TTC549 (cell line): ENCODE data around the gene CACNA1H.
"Not testable (repeated sequence)": the region's sequence is repeated elsewhere in the genome, so short reads cannot be mapped to it uniquely, and the experiment has no call there.

ENCODE experiments used
- FAIRE-seq: peaks from 2 replicates; lab custom pipeline; 2012; peaks lifted over from hg19 to GRCh38; lab: Jason Lieb, UNC

Gene CACNA1H

DNA sequence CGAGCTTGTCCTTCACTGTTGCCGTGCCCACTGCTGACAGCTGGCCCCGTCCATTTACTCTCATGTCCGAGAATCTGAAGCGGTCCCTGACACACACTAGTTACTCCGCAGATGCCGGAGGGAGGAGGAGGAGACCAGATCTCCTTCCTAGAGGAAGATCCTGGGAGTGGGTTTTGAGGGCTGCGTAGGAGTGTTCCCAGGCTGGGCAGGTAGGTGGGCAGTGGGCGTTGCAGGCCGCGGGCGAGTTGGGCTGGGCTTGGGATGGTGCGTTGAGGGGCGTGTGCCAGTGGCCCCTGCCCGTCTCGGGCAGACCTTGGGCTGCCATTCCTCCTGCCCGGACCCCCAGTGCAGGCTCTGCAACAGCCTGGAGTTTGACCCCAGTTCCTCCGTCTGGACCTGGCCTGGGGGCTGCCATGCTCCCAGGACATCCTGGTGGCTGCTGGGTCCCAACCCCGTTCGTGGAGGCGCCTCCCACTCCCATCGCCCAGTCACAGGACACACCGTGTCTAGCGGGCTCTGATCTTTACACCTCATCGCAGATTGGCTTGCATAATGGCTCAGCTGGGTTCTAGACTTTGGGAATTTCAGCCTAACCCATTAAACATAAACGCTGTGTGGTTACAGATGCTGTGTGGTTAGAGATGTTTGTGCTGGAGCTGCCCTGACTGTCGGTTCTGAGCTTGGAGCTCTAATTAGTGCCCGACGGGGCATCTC, 22.8 kb downstream of the CACNA1H start:
- no peak for FAIRE-seq

DNA sequence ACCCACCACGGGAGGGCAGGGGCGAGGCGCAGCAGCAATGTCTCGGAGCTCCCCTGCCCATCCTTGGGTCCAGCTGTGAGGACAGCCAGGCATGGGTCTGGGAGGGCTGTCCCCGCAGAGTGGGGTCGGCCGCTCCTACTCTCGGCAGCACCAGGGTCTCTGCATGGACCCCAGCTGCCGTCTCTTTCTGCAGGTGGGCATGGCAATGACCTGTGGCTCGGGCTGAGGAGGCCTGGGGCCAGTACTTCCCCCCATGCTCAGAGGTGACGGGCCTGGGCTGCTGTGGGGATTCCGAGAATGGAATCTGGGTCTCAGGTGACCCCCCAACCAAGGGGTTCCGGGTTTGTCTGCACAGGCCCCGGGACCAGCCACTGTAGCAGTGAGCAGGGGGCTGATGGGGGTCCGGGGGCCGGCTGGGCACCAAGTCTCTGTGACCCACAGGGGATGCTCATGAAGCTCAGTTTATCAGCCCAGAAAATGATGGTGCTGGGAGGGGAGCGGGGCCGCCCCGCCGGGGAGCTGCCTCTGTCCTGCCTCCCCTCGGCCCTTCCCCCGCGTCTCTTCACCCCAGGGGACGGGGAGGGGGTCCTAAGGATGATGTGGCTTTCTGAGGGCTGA, 23.5 kb downstream of the CACNA1H start:
- no peak for FAIRE-seq

DNA sequence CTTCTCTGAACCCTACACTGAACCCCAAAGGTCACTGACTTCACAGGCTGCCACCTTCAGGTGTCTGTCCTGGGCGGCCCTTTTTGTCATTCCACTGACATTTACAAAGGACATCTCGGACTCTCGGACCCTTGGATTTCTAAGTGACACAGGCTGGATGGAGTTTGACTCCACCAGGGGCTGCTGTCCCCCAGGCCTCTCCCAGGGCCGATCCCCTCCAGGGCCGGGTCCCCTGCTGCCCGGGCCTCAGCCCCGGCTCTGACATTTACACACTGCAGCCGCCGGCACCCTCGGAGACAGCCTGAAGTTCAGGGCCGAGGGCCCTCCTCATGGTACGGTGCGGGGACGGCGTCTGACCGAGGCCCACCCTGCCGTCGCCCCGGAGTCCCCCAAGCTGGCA, 24.1 kb downstream of the CACNA1H start:
- FAIRE-seq, result no peak

DNA sequence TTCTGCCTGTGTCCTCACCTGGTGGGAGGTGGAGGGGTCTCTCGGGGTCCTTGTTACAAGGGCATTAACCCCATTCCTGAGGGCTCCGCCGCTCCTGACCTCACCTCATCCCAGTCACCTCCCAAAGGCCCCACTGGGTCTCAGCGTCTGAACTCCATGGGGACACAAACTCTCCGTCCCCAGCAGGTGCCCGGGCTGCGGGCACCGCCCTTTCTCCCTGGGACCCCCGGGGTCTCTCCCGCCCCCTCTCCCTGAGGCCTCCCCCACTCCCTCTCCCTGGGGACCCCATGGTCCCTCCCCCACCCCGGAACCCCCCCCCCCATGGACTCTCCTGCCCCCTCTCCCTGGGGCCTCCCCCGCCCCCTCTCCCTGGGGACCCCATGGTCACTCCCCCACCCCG, 24.8 kb downstream of the CACNA1H start:
- FAIRE-seq, result no peak

DNA sequence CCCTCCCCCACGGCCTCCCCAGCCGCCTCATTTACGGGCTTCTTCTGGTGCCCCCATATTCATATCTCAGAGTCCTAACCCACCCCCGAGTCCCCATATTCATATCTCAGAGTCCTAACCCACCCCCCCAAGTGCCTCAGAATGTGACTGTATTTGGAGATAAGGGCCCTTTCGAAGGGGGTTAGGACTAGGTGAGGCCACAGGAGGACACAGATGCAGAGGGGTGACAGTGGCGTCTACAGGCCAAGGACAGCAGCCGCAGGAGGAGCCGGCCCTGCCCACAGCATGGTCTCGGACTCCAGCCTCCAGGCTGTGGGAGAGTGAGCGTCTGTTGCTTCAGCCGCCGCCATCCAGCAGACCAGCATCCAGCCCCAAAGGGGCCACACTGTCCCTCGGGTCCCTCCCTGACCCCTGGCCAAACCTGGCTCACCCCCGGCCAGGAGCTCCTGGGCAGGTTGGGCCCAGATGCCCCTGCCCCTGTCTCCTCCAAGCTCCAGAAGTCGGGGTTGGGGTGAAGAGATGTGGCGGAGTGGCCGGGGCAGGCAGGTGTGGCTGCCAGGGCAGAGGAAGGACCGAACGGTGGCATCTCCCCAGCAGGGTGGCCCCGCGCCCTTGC, 25.5 kb downstream of the CACNA1H start:
- FAIRE-seq, result no peak

DNA sequence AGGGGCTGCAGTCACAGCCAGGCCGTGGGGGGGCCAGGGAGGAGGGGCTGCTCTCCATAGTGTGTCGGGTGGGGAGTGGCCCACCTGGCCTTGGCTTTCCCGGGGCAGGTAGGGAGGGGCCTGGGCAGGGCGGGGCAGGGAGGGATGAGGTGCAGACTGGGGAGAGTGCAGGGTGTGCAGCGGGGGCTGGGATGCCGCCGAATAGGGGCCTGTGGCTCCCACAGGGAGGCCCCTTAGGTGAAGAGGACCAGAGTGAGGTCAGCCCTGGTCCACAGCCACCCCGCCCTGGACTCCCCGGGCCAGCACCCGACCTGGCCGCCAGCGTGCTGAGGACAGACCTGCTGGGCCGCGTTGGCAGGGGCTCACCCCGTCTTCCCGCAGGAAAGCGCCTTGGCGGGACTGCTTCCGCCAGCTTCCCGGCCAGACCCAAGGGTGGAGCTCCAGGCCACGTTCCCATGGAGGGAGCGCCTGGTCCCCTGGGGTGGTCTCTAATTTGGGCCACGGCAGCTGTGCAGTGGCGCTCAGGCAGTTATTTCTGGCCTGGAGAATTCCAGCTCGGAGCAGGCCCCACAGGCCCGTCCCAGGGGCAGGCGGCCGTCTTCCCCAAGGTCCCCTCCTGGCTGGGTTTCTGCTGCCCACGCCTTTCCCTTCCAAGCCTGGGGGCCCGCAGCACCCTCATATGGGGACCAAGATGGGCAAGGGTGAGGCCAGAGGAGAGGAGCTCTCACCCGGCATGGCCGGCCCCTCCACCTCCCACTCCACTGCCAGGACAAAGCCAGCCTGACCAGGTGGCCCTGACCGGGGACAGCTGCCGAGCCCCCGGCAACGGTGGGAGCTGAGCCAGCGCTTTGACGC, 27.9 kb downstream of the CACNA1H start:
- no peak for FAIRE-seq

DNA sequence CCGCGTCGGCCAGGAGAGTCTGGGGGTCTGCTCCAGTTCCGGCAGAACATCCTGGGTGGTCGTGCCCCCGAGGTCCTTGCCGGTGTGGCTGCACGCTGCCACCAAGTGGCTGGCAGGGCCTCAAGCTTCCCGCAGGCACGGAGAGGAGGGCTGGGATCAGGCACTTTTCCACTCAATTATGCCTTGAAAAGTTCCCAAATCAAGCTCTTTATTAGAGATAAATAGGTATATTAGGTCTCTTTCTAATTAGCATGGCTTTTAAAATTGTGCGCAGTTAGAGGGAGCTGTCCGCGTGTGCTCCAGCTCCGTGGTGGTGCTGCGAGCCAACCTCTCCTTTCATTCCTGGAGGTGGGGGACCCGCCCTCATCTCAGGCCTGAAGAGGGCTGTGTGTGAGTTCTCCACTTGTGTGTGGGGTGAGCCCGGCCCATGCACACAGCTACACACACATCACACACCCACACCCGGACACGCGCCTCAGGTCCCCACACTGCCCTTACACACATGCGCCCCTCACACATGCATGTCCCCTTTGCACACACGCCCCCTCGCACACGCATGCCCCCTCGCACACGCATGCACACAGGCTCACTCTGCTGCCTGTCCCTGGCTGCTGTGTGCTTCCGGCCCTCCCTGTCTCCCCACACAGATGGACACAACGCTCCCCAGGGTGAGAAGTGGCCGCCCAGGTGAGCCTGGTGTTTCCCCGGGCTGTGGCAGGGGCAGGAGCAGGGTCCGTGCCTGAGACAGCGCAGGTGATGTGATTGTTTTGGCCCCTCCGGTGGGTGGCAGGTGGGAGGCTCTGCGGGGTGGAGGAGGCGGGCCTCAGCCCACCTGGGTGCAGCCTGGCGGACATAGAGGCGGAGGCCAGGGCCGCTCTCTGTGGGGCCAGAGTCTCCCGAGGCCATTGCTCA, 28.8 kb downstream of the CACNA1H start:
- no peak for FAIRE-seq

DNA sequence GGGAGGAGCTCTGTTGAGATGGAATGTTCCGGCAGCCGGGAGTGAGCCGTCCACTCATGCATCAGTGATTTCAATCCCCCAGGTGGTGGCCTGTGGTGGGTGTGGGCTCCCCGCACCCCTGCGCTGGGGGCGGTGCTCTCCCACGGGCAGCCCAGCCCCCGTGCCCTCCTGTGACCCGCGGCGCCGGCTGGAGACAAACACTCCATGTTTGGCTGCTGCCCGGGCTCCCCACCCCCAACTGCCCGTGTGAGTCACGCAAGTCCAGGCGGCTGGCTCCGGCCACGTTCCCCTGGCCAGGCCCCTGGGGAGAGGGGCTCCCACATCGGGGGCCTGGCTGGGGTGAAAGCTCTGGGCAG, 29.4 kb downstream of the CACNA1H start:
- FAIRE-seq, result no peak

DNA sequence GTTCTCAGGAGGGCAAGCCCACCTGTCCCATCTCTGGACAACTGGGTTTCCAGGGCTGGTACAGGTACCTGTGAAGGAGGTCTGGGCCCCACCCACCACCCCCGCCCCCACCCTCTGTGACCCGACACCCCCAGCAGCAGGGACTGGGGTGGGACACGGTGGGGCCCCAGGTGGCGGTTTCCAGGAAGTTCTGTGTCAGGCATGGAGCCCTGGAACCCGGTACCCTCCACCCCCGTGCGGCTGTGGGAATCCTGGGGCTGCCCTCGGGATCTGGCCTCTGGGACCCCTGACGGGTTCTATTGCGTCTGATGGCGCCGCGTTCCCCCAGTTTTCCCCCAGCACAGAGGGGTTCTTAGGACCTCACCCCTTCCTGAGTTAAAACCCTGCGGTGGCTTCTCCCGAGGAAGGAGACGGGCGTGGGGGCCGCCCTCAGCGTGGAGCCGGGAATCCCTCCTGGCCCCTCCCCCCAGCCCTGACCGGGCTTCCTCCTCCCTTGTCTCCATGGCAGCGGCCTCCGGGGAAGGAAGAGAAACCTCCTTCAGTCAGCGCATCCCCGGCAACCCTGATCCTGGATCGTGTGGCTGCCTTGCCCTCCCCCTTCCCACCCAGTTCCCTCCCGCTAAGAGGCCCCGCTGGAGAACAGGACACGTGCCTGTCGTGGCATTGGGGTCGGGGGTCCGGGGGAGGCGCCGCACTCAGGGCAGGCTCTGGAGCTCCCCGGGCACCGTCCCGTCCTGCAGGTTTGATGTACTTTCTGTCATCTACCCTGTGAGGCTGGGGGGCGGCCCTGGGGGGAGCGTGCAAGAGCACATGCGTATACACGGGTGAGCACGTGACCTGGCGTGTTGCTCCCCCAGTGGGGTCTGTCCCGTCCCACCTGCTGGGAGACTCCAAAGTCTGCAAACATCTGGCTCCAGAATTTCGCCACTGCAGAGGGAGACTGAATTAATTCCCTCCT, 30.3 kb downstream of the CACNA1H start:
- no peak for FAIRE-seq

DNA sequence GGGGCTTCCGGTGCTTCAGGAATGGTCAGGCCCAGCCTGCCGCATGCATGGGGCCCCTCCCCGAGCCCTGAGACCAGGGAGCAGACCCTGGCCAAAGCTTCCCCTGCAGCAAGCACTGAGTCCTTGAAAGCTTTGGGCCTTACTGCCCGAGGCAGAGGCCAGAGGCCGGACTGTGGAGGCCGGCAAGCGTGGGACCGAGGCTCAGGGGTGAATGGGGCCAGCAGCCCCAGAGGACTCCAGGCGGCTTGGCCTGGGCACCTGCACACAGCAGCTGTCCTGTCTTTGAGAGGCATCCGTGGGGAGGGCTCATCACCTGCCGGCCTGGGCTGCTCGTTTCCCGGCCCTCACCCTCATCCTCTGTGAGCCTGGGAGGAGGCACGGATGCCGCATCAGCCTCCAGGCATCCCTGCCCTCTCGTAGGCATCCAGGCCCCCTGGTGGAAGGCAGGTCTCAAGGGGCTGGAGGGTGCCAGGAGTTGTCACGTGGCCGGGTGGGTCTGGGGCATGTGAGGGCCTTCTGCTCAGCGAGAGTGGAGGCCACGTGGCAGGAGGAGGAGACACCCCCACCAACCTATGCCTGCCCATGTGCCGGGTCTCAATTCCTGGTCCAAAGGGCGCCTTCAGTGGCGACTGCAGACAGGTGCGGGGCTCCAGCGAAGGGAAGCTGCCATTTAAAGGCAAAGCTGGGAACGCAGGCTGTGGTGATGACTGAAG, 31.4 kb downstream of the CACNA1H start:
- no peak for FAIRE-seq

DNA sequence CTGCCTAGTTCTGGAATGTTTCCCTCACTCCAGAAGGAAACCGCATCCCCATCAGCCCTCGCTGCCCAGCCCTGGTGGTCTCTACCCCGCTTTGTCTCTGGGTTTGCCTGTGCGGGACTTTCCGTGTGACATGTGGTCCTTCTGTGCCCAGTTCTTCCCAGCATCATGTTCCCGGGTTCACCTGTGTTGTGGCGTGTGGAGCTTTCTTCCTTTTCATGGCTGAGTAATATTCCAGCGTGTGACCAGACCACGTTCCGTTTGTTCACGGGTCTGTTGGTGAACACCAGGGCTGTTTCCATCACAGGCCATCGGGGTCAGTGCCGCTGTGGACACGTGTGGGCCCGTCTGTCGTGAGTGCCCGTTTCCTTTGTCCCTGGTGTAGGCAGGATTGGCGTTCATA, 32.1 kb downstream of the CACNA1H start:
- FAIRE-seq, result no peak

DNA sequence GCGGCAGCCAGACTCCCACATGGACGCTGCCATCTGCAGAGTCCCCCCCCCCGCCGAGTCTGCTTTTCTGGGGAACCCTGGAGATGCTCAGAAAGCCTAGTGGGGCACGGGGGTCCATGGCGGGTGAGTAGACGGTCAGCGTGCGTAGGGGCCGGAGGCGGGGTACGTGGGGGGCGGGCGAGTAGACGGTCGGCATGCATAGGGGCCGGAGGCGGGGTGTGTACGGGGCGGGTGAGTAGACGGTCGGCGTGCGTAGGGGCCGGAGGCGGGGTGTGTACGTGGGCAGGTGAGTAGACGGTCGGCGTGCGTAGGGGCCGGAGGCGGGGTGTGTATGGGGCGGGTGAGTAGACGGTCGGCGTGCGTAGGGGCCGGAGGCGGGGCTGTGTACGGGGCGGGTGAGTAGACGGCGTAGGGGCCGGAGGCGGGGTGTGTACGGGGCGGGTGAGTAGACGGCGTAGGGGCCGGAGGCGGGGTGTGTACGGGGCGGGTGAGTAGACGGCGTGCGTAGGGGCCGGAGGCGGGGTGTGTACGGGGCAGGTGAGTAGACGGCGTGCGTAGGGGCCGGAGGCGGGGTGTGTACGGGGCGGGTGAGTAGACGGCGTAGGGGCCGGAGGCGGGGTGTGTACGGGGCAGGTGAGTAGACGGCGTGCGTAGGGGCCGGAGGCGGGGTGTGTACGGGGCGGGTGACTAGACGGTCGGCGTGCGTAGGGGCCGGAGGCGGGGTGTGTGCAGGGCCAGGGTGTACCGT, 32.7 kb downstream of the CACNA1H start:
- not testable (repeated sequence) for FAIRE-seq

DNA sequence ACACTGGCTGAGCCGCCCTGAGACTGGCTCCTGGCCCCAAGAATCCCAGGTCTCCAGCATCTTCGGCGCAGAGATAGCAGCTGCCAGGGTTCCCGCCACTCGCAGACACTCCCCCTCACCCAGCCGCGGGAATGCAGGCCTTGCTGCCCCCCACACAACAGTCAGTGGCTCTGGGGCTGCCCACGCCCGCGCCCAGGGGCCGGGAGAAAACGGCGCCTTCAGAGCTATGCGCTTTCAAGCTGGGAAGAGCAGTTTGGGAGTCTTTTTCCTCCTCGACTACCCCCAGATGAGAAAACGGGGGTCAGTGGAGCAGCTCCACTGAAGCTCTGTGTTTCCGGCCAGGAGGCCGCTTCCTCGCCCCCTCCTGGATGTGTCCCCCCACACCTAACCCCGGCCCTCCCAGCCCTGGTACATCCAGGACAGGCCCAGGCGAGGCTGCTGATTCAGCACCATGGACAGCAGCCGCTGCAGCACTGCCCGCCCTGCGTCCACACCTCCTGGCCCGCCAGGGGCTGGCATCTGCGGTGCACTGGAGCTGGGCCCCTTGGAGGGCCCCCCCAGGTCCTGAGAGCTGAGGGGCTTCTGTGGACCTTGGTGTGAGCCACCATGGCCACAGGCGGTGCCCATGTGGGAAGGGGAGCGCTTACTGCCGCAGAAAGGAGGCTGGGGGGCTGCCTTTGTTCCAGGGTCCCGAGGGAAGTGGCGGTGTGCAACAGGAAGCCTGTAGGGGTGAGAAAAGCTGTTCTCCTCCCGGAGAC, 35.7 kb downstream of the CACNA1H start:
- FAIRE-seq, result no peak

DNA sequence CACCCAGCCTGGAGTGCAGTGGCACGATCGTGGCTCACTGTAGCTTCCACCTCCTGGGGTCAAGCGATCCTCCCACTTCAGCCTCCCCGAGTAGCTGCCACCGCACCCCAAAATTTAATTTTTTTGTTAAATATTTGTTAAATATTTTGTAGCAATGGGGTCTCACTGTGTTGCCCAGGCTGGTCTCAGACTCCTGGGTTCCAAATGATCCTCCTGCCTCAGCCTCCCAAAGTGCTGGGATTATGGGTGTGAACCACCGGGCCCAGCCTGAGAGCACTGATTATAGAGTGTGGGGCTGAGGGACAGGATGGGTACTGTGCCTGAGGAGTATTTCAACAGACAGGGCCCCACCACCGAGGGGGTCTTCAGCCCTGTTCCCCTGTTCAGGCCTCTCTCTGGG, 36.5 kb downstream of the CACNA1H start:
- no peak for FAIRE-seq

DNA sequence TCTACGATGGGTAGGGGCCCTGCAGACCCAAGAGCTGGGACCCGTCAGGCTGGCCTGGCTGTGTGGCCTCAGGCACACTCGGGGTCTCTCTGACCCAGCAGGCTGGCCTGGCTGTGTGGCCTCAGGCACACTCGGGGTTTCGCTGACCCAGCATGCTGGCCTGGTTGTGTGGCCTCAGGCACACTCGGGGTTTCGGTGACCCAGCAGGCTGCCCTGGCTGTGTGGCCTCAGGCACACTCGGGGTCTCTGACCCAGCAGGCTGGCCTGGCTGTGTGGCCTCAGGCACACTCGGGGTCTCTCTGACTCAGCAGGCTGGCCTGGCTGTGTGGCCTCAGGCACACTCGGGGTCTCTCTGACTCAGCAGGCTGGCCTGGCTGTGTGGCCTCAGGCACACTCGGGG, 37.9 kb downstream of the CACNA1H start:
- FAIRE-seq, result not testable (repeated sequence)

DNA sequence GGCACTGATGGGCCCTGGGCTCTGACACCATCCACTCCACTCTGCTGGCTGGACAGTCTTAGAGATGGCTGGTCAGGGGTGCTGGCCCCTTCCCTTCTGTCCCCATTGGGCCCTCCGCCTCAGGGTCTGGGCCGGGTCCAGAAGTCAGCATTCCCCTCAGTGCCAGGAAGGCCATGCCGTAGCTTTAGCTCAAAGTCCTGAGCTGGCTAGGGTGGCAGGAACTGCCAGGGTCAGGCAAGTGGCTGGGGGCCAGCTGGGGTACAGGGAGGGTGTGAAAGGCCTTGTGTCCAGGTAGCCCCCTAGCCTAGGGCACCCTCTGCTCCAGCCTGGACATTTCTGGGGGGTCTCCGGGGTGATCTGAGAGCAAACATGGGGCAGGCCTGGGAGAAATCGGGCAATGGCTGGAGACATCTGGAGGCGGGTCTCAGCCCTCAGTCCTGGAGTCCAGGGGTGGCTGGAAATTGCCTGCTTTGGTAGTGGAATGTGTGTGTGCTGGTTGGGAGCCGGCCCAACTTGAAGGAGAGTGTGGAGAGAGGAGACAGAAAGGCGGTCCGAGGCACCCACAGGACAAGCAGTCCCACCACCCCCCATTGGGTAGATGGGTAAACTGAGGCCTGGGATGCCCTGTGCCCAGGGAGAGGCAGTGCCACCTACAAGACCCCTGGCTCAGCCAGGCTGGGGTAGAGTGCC, 39.6 kb downstream of the CACNA1H start:
- FAIRE-seq, result no peak

DNA sequence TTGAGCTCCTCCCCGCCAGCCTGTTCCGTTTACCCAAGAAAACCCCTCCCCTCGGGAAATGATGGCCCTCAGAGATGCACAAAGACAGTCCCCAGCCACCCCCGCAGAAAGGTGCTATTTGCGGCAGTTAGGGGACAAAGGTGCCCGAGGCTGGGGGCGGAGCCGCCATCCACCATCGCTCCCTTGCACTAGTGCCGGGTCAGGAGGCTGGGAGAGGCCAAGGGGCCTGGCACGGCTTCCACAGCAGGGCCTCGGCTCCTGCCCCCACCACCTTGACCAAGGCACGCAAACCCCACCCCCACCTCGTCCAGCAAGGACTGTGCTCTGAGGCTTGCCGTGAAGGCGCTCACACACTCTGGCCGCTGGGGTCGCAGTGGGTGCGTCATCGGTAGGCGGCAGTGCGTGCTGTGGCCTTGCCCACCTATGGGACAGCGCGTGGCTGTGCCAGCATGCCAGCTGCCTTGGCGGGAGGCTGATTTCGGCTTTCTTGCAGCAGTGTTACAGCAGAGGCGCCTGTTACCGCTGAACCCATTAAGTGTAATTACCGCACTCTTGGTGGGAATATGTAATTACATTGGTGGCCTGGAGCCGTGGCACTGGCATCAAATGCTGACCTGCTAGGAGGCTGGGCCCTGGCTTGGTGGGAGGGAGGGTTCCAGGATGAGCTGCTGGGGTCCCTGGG, 40.4 kb downstream of the CACNA1H start:
- FAIRE-seq, result no peak
